Breast epithelium (tissue), 4 donors: ENCODE measurements around the gene TRPM5. TPM values are rescaled to one million over a fixed set of nuclear protein-coding genes. Genes with fewer than 3 reads are reported as not detected.

Experiments used
- DNase-seq, 2 donors: peaks; one replicate each; pipeline ENCODE4 v3.0.0-alpha.2; 2019; ENCODE audit warnings: low spot score in 2 of 2
- H3K27ac ChIP-seq, 2 donors: fragments of 200-600 bp; sonication (generic) in 1 of 2; one replicate each; pipeline ENCODE4 v1.5.1; 2016 to 2019; ENCODE audit warnings: mild to moderate bottlenecking in 1 of 2
- H3K27me3 ChIP-seq, 2 donors: fragments of 200-600 bp; sonication (generic) in 1 of 2; one replicate each; pipeline versions ENCODE4 v1.5.1 to v1.6.0; 2017 to 2019; ENCODE audit warnings: control low read depth in 1 of 2, mild to moderate bottlenecking in 1 of 2
- H3K36me3 ChIP-seq: fragments of 200-600 bp; one replicate; pipeline ENCODE4 v1.5.1; 2019
- H3K4me1 ChIP-seq, 2 donors: fragments of 200-600 bp; sonication (generic); one replicate each; pipeline ENCODE4 v1.5.1; 2016 to 2019; ENCODE audit warnings: control low read depth in 1 of 2
- H3K4me3 ChIP-seq, 3 donors: fragments of 200-600 bp; sonication (generic); 1 replicate in 2 of 3; 2 replicates in 1 of 3; pipeline ENCODE4 v1.5.1; 2016 to 2019; ENCODE audit warnings: mild to moderate bottlenecking in 3 of 3, moderate library complexity in 2 of 3
- H3K9me3 ChIP-seq, 2 donors: fragments of 200-600 bp; sonication (generic) in 1 of 2; one replicate each; pipeline ENCODE4 v1.5.1; 2016 to 2019; ENCODE audit warnings: control low read depth in 1 of 2
- POLR2A ChIP-seq: fragments of 450-650 bp; IDR thresholded peaks from one replicate; pipeline ENCODE4 v1.6.1; 2016; ENCODE audit warnings: antibody characterized with exemption, mild to moderate bottlenecking, moderate library complexity
- POLR2AphosphoS5 ChIP-seq, 3 donors: sonication (generic); formaldehyde crosslinking; IDR thresholded peaks; one replicate each; pipeline ENCODE4 v1.6.1; 2017; ENCODE audit warnings: antibody characterized with exemption in 3 of 3
- intact Hi-C: fragments of 100-400 bp; cut with DNase I; formaldehyde crosslinking; loops from one replicate; pipeline ENCODE4 v1.15.1; 2023; ENCODE audit warnings: low total_unique reads
- total RNA-seq, 3 donors: library from RNA; depleted of rRNA; stranded (reverse); fragments of >200 nt; gene quantifications; one replicate each; pipeline ENCODE4 v1.1.0, GENCODE V29; 2016
- TF ChIP-seq, protein P1 (sequence below), 3 donors: fragments of 450-650 bp; IDR thresholded peaks; one replicate each; pipeline ENCODE4 v1.5.1; 2016 to 2017; ENCODE audit warnings: antibody characterized with exemption in 3 of 3, mild to moderate bottlenecking in 3 of 3, moderate library complexity in 3 of 3

TRPM5 gene
- total RNA-seq, 3 donors from 2014 or later, result not detected

DNA sequence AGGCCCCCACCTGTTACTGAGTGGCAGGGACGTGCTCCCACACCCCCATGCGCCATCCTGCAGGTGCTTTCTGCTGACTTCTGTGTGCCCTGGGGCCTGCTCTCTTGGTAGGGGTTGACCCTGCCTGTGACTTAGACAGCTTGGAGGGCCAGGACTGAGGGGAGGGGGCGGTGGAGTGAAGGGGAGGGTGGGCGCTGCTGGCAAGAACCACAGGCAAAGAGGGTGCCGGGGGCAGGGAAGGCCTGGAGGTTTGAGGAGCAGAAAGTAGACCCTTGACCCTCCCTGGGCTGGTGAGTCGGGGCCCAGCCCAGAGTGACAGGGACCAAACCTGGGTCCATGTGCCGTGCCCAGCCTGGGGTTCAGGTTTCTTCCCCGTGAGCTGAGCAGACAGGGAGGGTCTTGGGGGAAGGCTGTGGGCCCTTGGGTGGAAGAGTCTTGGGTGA is 18.2 kb upstream of the TRPM5 start:
- H3K27me3 ChIP-seq, result no peaks in the 10 kb centered on the region
- H3K36me3 ChIP-seq, result no peaks in the 10 kb centered on the region
- intact Hi-C loops, result no loop called here
- H3K4me1 ChIP-seq, result no peaks in the 10 kb centered on the region
- TF ChIP-seq POLR2A (no peak), POLR2AphosphoS5 (IDR thresholded peaks at IDR 0.05) (no peak)
- TF ChIP-seq, protein P1, sequence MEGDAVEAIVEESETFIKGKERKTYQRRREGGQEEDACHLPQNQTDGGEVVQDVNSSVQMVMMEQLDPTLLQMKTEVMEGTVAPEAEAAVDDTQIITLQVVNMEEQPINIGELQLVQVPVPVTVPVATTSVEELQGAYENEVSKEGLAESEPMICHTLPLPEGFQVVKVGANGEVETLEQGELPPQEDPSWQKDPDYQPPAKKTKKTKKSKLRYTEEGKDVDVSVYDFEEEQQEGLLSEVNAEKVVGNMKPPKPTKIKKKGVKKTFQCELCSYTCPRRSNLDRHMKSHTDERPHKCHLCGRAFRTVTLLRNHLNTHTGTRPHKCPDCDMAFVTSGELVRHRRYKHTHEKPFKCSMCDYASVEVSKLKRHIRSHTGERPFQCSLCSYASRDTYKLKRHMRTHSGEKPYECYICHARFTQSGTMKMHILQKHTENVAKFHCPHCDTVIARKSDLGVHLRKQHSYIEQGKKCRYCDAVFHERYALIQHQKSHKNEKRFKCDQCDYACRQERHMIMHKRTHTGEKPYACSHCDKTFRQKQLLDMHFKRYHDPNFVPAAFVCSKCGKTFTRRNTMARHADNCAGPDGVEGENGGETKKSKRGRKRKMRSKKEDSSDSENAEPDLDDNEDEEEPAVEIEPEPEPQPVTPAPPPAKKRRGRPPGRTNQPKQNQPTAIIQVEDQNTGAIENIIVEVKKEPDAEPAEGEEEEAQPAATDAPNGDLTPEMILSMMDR (IDR thresholded peaks at IDR 0.05), result no peak
- no peak for DNase-seq
- H3K4me3 ChIP-seq, result no peak overlapping the region
- H3K9me3 ChIP-seq, result no peaks in the 10 kb centered on the region
- no peak overlapping the region for H3K27ac ChIP-seq

DNA sequence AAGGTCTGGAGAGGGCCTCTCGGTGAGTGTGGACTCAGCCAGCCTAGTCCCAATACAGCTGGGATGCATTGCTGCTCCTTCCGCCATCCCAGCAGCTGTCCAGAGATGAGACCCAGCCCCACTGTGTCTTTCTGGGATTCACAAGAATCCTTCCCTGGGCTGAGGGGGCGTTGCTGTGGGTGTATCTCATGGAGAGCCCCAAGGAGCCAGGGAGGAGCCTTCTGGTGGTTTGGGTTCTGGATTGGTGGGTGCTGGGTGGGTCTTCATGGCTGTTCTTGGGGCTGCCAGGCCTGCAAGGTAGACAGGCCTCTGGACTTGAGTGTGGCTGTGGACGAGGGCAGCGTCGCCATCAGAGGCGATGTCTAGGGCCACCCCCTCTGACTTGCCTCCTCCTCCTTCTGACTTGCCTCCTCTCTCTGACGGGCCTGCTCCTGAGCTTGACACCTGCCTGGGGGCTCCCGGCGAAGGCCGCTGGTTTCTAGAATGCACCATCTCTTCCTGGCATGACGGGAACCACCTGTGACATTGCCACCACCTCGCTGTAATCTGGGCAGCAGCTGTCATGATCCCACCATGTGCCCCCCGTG is 17.7 kb upstream of the TRPM5 start:
- no peak overlapping the region for H3K27ac ChIP-seq
- TF ChIP-seq, protein P1 (IDR thresholded peaks at IDR 0.05), result no peak
- TF ChIP-seq POLR2AphosphoS5 (IDR thresholded peaks at IDR 0.05) (no peak), POLR2A (no peak)
- H3K36me3 ChIP-seq, result no peaks in the 10 kb centered on the region
- no peaks in the 10 kb centered on the region for H3K27me3 ChIP-seq
- no peak overlapping the region for H3K4me3 ChIP-seq
- intact Hi-C loops, result no loop called here
- no peak for DNase-seq
- H3K9me3 ChIP-seq, result no peaks in the 10 kb centered on the region
- no peaks in the 10 kb centered on the region for H3K4me1 ChIP-seq

DNA sequence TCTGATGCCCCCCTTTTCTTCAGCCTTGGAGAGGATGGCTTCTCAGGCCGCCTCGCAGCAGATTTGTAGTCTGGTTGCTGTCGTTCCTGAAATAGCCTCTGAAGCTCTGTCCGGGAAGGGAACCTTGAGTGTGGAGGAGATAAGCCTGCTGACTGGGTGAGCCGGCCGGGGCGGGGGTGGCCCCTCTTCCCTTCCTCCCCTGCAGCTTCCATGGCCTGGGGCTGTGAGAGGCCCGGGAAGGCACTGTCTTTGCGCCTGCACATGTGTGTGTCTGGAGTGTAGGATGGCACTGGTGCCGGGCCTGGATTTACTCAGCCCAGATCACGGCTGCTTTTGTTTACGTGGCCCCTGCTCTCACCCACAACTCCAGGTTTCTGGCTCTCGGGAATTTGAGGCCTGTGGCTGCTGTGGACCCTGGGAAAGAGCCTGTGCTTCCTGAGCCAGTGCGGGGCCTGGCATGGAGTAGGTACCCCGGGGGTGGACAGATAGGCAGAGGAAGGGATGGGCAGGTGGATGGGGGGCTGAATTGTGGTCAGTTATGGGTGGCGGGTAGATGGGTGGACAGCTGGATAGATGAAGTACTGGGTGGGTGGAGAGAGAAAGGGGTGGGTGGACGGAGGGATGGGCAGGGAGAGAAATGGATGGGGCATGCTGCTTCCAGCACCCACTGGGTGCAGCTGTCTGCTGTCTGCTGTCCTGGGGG is 17.1 kb upstream of the TRPM5 start:
- intact Hi-C loops, result no loop called here
- no peak overlapping the region for H3K4me3 ChIP-seq
- H3K27me3 ChIP-seq, result no peaks in the 10 kb centered on the region
- H3K36me3 ChIP-seq, result no peaks in the 10 kb centered on the region
- H3K27ac ChIP-seq, result no peak overlapping the region
- no peaks in the 10 kb centered on the region for H3K9me3 ChIP-seq
- no peaks in the 10 kb centered on the region for H3K4me1 ChIP-seq
- DNase-seq, result no peak
- TF ChIP-seq, protein P1 (IDR thresholded peaks at IDR 0.05), result no peak
- no peak for TF ChIP-seq POLR2A
- no peak for TF ChIP-seq POLR2AphosphoS5 (IDR thresholded peaks at IDR 0.05)

DNA sequence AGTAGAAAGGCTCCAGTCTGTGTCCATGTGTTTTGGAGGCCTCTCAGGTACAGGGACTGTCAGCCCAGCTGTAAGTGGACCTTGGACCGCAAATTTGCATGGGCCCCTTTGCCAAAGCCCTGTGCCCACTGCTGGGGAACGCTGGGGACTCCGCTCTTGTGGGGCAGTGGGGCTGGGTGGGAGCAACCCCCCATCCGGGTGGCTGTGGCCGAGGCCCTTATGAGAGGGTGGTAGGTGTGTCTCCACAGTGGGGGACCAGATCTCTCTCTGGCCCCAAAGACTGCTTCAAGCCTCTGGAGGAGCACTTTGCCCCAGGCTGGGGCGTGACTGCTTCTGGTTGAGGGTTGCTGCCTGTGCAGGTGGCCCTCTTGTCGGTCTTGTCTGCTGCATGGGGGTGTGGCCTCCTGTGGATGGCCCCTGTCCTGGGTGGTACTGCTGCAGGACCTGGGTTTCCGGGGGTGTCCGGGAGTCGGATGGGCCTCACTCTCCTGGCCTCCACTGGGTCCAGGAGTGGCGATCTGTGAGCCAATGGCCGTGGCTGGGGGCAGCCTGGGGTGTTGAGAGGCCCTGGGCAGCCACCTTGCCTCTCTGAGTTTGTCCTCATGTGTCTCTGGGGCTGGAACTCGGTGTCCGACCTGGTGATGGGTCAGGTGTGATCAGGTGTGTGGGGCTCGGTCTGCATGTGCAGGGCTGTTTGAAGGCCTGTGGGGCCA is 16.4 kb upstream of the TRPM5 start:
- intact Hi-C loops, result no loop called here
- DNase-seq, result no peak
- no peaks in the 10 kb centered on the region for H3K36me3 ChIP-seq
- no peak overlapping the region for H3K4me3 ChIP-seq
- H3K27ac ChIP-seq, result no peak overlapping the region
- TF ChIP-seq, protein P1 (IDR thresholded peaks at IDR 0.05), result no peak
- TF ChIP-seq POLR2AphosphoS5 (IDR thresholded peaks at IDR 0.05) (no peak), POLR2A (no peak)
- no peaks in the 10 kb centered on the region for H3K4me1 ChIP-seq
- no peaks in the 10 kb centered on the region for H3K9me3 ChIP-seq
- no peaks in the 10 kb centered on the region for H3K27me3 ChIP-seq
